ENCODE measurements around the gene PGP. TPM values are rescaled to one million over a fixed set of nuclear protein-coding genes. Genes with fewer than 3 reads are reported as not detected.
A peak's percentile ranks its signal among the peaks of the same experiment; 100 is the strongest.

Gene PGP
- total RNA-seq, 1 donor, result 14.1 TPM

DNA sequence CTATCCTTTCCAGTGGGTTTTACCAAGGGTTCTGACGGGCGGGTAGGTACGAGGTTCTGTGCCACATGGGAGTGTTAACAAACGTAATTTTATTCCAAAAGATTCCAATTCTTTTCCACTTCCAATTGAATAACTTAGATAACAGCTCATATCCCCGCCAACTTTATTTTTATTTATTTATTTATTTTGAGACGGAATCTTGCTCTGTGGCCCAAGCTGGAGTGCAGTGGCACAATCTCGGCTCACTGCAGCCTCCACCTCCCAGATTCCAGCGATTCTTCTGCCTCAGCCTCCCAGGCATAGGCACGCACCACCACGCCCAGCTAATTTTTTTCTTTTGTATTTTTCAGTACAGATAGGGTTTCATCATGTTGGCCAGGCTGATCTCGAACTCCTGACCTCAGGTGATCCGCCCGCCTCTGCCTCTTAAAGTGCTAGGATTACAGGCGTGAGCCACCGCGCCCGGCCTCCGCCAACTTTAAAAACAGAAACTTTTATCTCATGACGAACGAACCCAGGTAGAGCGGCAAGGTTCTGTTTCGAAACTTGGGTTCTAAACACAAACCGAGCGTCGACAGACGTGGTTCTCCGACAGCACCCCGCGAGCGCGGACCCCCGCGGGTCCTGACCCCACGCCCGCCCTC is 36.1 kb upstream of the PGP start:
- Histone ChIP-seq H3K36me3 (ENCODE audit: insufficient read depth, low read length) (peaks cover 39% of the 10 kb centered on the region), H3K27ac (ENCODE audit: low read depth, low read length) (peak overlapping the region; percentile 53), H2AFZ (ENCODE audit: low read length) (peak overlapping the region; percentile 35), H3K4me2 (ENCODE audit: insufficient read depth, low read length) (peak overlapping the region; percentile 79), H3K9me3 (ENCODE audit: low read depth, low read length) (no peaks in the 10 kb centered on the region), H4K20me1 (ENCODE audit: insufficient read depth, low read length) (peaks cover 12% of the 10 kb centered on the region), H3K4me3 (ENCODE audit: insufficient read depth, low read length) (peak overlapping the region; percentile 81), H3K79me2 (ENCODE audit: insufficient read depth, low read length) (peaks cover 21% of the 10 kb centered on the region), H3K4me1 (ENCODE audit: insufficient read depth, low read length) (peaks cover 15% of the 10 kb centered on the region), H3K27me3 (ENCODE audit: insufficient read depth, low read length) (no peaks in the 10 kb centered on the region)
- no peak for DNase-seq (ENCODE audit: insufficient read length, low spot score, missing footprints)
- TF ChIP-seq, protein P1, sequence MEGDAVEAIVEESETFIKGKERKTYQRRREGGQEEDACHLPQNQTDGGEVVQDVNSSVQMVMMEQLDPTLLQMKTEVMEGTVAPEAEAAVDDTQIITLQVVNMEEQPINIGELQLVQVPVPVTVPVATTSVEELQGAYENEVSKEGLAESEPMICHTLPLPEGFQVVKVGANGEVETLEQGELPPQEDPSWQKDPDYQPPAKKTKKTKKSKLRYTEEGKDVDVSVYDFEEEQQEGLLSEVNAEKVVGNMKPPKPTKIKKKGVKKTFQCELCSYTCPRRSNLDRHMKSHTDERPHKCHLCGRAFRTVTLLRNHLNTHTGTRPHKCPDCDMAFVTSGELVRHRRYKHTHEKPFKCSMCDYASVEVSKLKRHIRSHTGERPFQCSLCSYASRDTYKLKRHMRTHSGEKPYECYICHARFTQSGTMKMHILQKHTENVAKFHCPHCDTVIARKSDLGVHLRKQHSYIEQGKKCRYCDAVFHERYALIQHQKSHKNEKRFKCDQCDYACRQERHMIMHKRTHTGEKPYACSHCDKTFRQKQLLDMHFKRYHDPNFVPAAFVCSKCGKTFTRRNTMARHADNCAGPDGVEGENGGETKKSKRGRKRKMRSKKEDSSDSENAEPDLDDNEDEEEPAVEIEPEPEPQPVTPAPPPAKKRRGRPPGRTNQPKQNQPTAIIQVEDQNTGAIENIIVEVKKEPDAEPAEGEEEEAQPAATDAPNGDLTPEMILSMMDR (IDR thresholded peaks at IDR 0.05; ENCODE audit: extremely low read depth, low read depth, low read length), result no peak

DNA sequence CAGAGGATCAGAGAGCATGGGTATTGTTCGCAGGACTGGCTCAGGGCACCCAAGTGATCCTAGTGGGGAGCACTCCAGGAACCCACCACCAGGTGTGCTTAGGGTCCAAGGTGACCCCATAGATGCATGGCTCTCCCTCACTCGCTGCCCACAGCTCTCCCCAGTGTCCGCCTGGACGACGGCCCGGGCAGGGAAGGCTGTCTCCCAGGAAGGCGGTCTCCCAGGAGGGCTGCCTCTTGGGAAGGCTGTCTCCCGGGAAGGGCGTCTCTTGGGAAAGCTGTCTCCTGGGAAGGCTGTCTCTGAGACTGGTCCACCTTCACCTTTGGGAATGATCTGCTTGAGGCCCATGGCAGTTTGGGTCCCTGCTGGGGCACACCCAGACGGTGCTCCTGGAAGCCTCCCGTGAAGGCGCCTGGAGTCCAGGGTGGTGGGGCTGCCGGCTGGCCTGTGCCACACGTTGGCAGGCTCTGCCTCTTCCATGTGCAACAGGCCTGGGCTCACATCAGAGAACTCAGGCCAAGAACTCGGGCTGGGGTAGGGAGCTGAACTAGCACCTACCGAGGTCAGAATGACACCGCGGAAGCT is 31.8 kb upstream of the PGP start:
- Histone ChIP-seq H3K4me2 (ENCODE audit: insufficient read depth, low read length) (no peak overlapping the region), H3K79me2 (ENCODE audit: insufficient read depth, low read length) (peaks cover 15% of the 10 kb centered on the region), H3K4me3 (ENCODE audit: insufficient read depth, low read length) (no peak overlapping the region), H3K27me3 (ENCODE audit: insufficient read depth, low read length) (no peaks in the 10 kb centered on the region), H3K36me3 (ENCODE audit: insufficient read depth, low read length) (peaks cover 34% of the 10 kb centered on the region), H4K20me1 (ENCODE audit: insufficient read depth, low read length) (peaks cover 10% of the 10 kb centered on the region), H3K27ac (ENCODE audit: low read depth, low read length) (no peak overlapping the region), H3K4me1 (ENCODE audit: insufficient read depth, low read length) (peaks cover 8% of the 10 kb centered on the region), H3K9me3 (ENCODE audit: low read depth, low read length) (no peaks in the 10 kb centered on the region), H2AFZ (ENCODE audit: low read length) (no peak overlapping the region)
- peak; percentile 58 for DNase-seq (ENCODE audit: insufficient read length, low spot score, missing footprints)
- TF ChIP-seq, protein P1 (IDR thresholded peaks at IDR 0.05; ENCODE audit: extremely low read depth, low read depth, low read length), result no peak

DNA sequence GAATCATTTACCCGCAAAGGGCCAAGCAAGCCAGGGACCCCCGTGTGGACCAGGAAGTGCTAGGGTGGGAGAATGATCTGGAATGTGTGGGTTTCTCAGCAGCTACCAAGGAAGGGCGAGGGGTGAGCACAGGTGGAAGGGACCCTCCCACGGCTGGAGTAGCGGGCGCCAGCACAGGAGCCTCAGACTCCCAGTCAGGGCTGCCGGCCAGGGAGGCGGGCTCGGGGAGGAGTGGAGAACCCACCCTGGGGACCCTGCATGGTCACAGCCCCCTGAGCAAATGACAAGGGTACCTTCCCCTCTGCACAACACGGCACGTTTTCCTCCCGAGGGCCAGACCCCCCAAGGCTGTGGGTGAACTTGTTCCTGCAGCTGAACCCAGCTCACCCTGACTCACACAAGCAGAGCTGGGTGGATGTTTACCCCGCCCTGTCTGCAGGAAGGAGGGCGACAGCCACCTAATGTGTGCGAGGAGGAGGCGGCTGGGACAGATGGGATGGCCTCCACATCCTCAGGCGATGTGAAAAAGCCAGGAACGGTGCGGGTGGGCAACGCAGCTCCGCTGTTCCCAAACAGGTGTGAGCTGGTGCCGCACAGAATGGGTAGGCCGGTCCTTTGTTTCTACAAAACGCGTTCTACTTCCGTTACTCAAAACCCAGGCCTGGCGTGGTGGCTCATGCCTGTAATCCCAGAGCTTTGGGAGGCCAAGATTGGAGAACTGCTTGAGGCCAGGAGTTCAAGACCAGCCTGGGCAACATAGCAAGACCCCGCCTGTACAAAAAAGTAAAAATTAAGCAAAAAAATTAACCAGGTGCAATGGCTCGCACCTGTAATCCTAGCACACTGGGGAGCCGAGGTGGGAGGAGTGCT is 30.5 kb upstream of the PGP start:
- H3K27ac ChIP-seq (ENCODE audit: low read depth, low read length), result no peak overlapping the region
- peaks cover 1% of the 10 kb centered on the region for H3K4me1 ChIP-seq (ENCODE audit: insufficient read depth, low read length)
- peaks cover 9% of the 10 kb centered on the region for H3K79me2 ChIP-seq (ENCODE audit: insufficient read depth, low read length)
- H3K9me3 ChIP-seq (ENCODE audit: low read depth, low read length), result no peaks in the 10 kb centered on the region
- H3K4me3 ChIP-seq (ENCODE audit: insufficient read depth, low read length), result no peak overlapping the region
- no peak overlapping the region for H3K4me2 ChIP-seq (ENCODE audit: insufficient read depth, low read length)
- peaks cover 37% of the 10 kb centered on the region for H3K36me3 ChIP-seq (ENCODE audit: insufficient read depth, low read length)
- no peak overlapping the region for H2AFZ ChIP-seq (ENCODE audit: low read length)
- peak; percentile 66 for DNase-seq (ENCODE audit: insufficient read length, low spot score, missing footprints)
- peaks cover 10% of the 10 kb centered on the region for H4K20me1 ChIP-seq (ENCODE audit: insufficient read depth, low read length)
- TF ChIP-seq, protein P1 (IDR thresholded peaks at IDR 0.05; ENCODE audit: extremely low read depth, low read depth, low read length), result no peak
- no peaks in the 10 kb centered on the region for H3K27me3 ChIP-seq (ENCODE audit: insufficient read depth, low read length)

DNA sequence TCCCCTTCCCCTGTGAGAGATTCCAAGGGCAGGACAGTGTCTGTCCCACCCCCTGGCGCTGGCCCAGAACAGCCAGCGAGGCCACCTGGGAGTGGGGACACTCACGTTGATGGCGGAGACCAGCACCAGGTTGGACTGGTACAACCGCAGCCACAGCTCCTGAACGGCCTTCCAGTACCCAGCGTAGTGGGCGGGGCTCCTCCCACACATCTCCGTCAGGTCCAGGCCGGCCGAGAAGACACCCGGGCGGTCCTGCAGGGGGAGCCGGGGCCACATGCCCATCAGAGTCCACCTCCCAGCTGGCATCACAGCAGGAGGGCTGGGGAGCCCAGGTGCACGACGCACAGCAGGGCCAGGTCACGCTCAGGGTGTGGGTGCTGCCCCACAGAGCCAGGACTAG is 29.7 kb upstream of the PGP start:
- peaks cover 37% of the 10 kb centered on the region for H3K36me3 ChIP-seq (ENCODE audit: insufficient read depth, low read length)
- H3K27ac ChIP-seq (ENCODE audit: low read depth, low read length), result no peak overlapping the region
- H3K79me2 ChIP-seq (ENCODE audit: insufficient read depth, low read length), result peaks cover 7% of the 10 kb centered on the region
- H3K4me2 ChIP-seq (ENCODE audit: insufficient read depth, low read length), result no peak overlapping the region
- H4K20me1 ChIP-seq (ENCODE audit: insufficient read depth, low read length), result peaks cover 10% of the 10 kb centered on the region
- H3K4me3 ChIP-seq (ENCODE audit: insufficient read depth, low read length), result no peak overlapping the region
- TF ChIP-seq, protein P1 (IDR thresholded peaks at IDR 0.05; ENCODE audit: extremely low read depth, low read depth, low read length), result no peak
- H3K27me3 ChIP-seq (ENCODE audit: insufficient read depth, low read length), result no peaks in the 10 kb centered on the region
- DNase-seq (ENCODE audit: insufficient read length, low spot score, missing footprints), result peak; percentile 82
- H3K9me3 ChIP-seq (ENCODE audit: low read depth, low read length), result no peaks in the 10 kb centered on the region
- no peak overlapping the region for H2AFZ ChIP-seq (ENCODE audit: low read length)
- H3K4me1 ChIP-seq (ENCODE audit: insufficient read depth, low read length), result no peaks in the 10 kb centered on the region

Measured in osteoblast (primary cell).